ENCODE data around the gene NEMP1. TPM values are rescaled to one million over a fixed set of nuclear protein-coding genes. Genes with fewer than 3 reads are reported as not detected.

NEMP1 gene
- total RNA-seq, 4 donors from 2014 or later = 1.2 to 6.7 (median 1.9) TPM

DNA sequence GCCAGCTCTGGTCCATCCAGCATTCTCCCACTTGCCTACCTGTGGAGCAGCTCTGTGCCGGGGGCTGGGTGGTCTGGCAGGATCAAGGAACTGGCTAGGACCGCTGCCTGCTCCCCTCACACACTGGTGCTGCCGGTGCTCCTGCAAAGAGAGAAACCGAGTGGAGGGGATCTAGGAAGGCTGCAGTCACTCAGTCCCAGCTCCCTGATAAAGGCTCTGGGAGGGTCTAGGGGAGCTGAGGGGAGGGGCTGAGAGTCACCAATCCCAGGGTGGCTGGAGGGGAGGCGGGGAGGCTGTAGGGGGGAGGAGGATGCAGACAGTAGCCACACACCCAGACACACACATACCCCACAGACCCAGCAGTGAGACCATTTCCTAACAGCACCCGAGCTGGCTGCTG lies 62.2 kb downstream of the NEMP1 start, which contains the start of gene TAC3:
Gene TAC3, minus strand, starts transcription at position 182 of the 400 bp plus-strand sequence. CDS start 732 bp downstream, outside the sequence.
- no peak for ATAC-seq
- H3K4me1 ChIP-seq = no peaks in the 10 kb centered on the region
- H3K36me3 ChIP-seq = no peaks in the 10 kb centered on the region
- no peak for DNase-seq
- in situ Hi-C loops (cut with MboI; ENCODE audit: low sequenced_read_pairs in 4 of 4) (no loop called here), intact Hi-C loops (cut with DNase I; ENCODE audit: low total_unique reads) (no loop called here)
- no peak within 1 kb of the TSS for H3K27ac ChIP-seq
- H3K9me3 ChIP-seq = no peaks in the 10 kb centered on the region
- H3K4me3 ChIP-seq = no peak within 1 kb of the TSS
- H3K27me3 ChIP-seq = peaks cover 0 to 17% (median 6%) of the 10 kb centered on the region in 3 donors
- TF ChIP-seq POLR2A (IDR thresholded peaks at IDR 0.05) = no peak
- TF ChIP-seq, protein P1, sequence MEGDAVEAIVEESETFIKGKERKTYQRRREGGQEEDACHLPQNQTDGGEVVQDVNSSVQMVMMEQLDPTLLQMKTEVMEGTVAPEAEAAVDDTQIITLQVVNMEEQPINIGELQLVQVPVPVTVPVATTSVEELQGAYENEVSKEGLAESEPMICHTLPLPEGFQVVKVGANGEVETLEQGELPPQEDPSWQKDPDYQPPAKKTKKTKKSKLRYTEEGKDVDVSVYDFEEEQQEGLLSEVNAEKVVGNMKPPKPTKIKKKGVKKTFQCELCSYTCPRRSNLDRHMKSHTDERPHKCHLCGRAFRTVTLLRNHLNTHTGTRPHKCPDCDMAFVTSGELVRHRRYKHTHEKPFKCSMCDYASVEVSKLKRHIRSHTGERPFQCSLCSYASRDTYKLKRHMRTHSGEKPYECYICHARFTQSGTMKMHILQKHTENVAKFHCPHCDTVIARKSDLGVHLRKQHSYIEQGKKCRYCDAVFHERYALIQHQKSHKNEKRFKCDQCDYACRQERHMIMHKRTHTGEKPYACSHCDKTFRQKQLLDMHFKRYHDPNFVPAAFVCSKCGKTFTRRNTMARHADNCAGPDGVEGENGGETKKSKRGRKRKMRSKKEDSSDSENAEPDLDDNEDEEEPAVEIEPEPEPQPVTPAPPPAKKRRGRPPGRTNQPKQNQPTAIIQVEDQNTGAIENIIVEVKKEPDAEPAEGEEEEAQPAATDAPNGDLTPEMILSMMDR (IDR thresholded peaks at IDR 0.05 in 4 of 5, conservative IDR thresholded peaks at IDR 0.05 in 1 of 5) = no peak

DNA sequence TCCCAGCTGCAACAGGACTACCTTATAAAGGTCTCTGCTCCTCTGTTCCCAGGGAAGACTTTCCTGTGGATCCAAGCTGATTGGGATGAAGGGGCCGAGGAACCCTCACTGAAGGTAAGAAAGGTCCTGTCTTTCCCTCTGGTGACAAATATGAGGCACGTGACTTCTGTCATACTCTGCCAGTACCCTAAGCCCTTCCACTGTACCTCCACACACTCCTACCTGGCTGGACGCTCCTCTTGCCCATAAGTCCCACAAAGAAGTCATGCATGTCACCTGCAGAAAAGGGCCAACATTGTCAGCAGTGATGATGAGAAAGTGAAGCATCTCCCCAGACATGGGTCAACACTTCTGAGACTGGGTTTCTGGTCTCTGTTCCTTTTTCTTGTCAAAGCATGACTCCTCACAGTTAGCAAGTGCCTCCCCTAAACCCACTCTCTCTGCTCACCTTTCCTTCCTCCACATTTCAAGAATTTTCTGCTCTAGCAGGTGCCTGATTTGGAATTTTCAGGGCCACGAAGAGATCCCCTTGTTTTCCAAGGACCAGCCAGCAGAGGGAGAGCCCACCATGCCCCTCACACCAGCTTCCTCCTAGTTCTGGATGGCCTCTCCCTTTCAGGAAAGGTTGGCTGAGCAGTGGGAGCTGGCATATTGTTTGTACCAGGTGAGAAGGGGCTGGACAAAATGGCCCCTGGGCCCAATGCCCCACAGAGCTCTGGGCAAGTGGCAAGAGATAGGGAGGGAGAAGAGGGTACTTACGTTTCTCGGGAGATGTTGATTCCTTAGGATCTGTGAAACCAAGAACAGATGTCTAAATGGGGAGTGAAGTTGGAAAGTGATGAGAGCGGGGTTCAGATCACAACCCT lies 65.8 kb downstream of the NEMP1 start:
- intact Hi-C loops (cut with DNase I; ENCODE audit: low total_unique reads) = no loop called here

DNA sequence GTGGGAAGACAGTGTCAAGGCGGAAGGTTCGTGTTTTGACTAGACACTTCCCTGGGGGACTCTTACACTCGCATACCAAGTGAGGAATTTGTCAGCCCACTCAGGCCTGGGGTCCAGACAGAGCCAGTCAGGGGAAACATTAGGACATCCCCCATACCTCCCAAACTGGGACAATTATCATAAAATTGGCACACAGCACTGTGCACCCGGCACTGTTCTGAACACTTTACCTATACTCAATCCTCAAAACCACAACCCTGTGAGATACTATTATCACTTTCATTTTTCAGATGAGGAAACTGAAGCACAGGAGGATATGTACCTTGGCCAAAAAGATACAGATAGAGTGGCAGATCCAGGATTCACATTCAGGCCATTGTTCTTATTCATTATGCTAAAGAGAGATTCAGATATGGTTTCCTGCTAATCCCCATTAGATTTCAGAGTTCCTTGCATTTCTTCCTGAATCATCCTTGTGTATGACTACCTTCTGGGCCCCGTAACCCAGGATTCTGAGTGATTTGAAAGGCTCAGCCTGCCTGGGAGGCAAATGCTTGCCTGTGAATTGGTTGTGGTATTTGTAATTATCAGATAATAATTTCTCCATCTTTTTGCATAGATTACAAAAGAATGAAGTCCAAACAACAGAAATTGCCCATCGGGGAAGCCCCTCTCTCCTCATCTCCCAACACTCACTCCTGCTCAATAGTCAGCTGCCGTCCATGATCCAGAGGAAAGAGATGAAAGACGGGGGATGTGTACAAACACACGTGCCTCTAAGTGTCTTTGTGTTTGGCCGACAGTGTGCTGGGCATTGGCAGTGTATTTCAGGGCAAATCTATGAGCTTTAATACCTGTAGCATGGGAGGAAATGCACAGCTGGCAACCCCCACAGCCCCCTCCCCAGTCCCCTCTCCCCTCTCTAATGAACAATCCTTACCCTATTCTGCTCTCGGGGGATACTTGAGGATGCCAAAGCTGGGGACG lies 66.9 kb downstream of the NEMP1 start:
- ATAC-seq (no peak), DNase-seq (no peak)
- intact Hi-C loops (cut with DNase I; ENCODE audit: low total_unique reads) = no loop called here

More for the DNA sequence above, 65.8 kb downstream of the NEMP1 start:
- in situ Hi-C loops (cut with MboI; ENCODE audit: low sequenced_read_pairs in 4 of 4) = no loop called here
- no peaks in the 10 kb centered on the region for H3K36me3 ChIP-seq
- no peaks in the 10 kb centered on the region for H3K9me3 ChIP-seq
- peaks cover 0 to 17% (median 6%) of the 10 kb centered on the region in 3 donors for H3K27me3 ChIP-seq
- TF ChIP-seq, protein P1 (IDR thresholded peaks at IDR 0.05 in 4 of 5, conservative IDR thresholded peaks at IDR 0.05 in 1 of 5) = no peak
- no peak for TF ChIP-seq POLR2A (IDR thresholded peaks at IDR 0.05)
- H3K4me1 ChIP-seq = no peaks in the 10 kb centered on the region
- ATAC-seq (no peak), DNase-seq (no peak)
- no peak overlapping the region for H3K27ac ChIP-seq
- no peak overlapping the region for H3K4me3 ChIP-seq

DNA sequence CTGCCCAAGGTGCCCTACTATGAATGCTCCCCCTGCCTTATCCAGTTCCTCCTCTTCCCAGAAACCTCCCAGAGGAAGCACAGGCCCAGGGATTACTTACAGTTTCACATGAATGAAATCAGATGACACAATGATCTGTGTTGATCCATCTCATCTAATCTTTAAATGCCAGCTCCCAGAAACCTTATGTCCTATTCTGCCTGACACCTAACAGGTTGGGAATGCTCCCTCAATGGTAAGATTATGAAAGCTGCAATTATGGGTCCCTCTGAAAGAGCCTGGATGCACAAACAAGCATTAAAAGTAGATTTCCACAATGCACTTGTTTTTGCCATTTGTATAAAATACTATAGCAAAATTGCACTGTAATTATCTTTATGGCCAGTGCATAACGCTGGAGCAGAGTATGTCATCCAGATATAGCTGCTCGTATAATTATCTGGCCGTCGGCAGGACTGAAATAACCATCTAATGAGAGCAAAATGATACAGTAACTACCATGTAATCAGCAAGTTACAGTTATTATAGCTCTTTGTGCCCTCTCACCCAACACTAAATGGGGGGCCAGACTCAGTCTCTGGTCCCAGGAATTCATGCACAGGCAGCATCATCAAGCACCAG lies 67.9 kb downstream of the NEMP1 start:
- no peak for ATAC-seq
- TF ChIP-seq POLR2A (IDR thresholded peaks at IDR 0.05) = no peak
- TF ChIP-seq, protein P1 (IDR thresholded peaks at IDR 0.05 in 4 of 5, conservative IDR thresholded peaks at IDR 0.05 in 1 of 5) = no peak
- no peak for DNase-seq
- no peak overlapping the region for H3K4me3 ChIP-seq
- H3K27me3 ChIP-seq = peaks cover 0 to 14% (median 6%) of the 10 kb centered on the region in 3 donors
- intact Hi-C loops (cut with DNase I; ENCODE audit: low total_unique reads) (no loop called here), in situ Hi-C loops (cut with MboI; ENCODE audit: low sequenced_read_pairs in 4 of 4) (no loop called here)
- H3K4me1 ChIP-seq = peaks cover under 1 to 1% of the 10 kb centered on the region in 2 donors
- no peaks in the 10 kb centered on the region for H3K36me3 ChIP-seq
- no peaks in the 10 kb centered on the region for H3K9me3 ChIP-seq
- no peak overlapping the region for H3K27ac ChIP-seq

More for the DNA sequence above, 66.9 kb downstream of the NEMP1 start:
- H3K36me3 ChIP-seq = no peaks in the 10 kb centered on the region
- H3K4me3 ChIP-seq = no peak overlapping the region
- no peaks in the 10 kb centered on the region for H3K4me1 ChIP-seq
- H3K27me3 ChIP-seq = peaks cover 0 to 17% (median 6%) of the 10 kb centered on the region in 3 donors
- no peak overlapping the region for H3K27ac ChIP-seq
- TF ChIP-seq, protein P1 (IDR thresholded peaks at IDR 0.05 in 4 of 5, conservative IDR thresholded peaks at IDR 0.05 in 1 of 5) = no peak
- in situ Hi-C loops (cut with MboI; ENCODE audit: low sequenced_read_pairs in 4 of 4) = no loop called here
- H3K9me3 ChIP-seq = no peaks in the 10 kb centered on the region

Data from gastrocnemius medialis (tissue), 4 donors.